IPS-18a (cell line): ENCODE data around the gene PBRM1.

Experiments used
- H3K27ac ChIP-seq: one replicate; pipeline ENCODE4 v1.5.1; 2013; ENCODE audit warnings: low read length
- H3K27me3 ChIP-seq: one replicate; pipeline ENCODE4 v1.6.1; 2013; ENCODE audit warnings: mild to moderate bottlenecking, low read length; ENCODE audit not compliant: control insufficient read depth, insufficient read depth
- H3K36me3 ChIP-seq: one replicate; pipeline ENCODE4 v1.6.1; 2013; ENCODE audit warnings: low read depth, low read length; ENCODE audit not compliant: control insufficient read depth
- H3K4me1 ChIP-seq: one replicate; pipeline ENCODE4 v1.6.1; 2013; ENCODE audit warnings: low read depth, low read length; ENCODE audit not compliant: control insufficient read depth
- H3K4me3 ChIP-seq: one replicate; pipeline ENCODE4 v1.5.1; 2013; ENCODE audit warnings: low read length
- H3K9ac ChIP-seq: one replicate; pipeline ENCODE4 v1.6.1; 2013; ENCODE audit warnings: mild to moderate bottlenecking, low read length, moderate library complexity
- H3K9me3 ChIP-seq: one replicate; pipeline ENCODE4 v1.6.1; 2013; ENCODE audit warnings: low read depth, low read length; ENCODE audit not compliant: control insufficient read depth

PBRM1 gene

DNA sequence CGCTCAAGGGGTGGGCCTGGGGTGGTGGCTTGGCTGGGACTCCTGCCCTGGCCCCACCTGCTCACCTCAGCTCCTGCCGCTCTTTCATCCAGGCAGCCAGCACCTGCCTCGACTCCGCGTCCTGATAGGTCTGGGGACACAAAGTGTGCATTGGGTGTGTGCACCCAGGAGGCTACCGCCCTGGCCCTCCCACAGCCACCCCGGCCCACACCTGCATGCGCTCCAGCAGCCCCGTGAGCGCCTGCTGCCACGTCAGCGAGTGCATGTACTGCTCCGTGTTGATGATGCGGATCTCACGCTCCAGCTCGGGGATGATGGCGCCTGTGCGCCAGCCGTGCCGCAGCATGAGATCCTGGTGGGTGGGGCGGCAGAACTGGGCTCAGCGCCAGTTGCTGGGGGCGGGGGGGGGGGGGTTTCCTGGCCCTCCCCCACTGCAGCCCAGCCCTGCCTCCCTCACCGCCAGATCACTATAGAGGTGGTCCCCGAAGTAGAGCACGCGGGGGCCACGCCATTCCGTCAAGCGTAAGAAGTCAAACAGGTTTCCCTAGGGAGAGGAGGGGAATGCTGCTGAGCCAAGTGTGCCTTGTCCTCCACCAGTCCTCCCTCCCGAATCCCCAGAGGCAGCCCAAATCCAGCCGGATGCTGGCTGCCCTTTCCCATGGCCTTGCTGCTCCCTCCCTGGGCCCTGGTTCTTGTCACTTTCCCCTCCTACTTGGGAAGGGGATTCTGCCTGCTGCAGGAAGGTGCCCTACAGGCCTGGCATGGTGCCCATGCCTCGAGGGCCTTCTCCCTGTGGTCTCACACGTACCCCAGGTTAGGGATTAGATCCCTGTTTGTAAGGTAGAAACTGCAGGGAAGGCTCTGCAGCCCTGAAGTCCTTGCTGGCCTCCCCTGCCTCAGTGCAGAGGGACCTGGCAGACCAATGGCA lies 160.7 kb downstream of the PBRM1 start:
- Histone ChIP-seq H3K4me1 (no peaks in the 10 kb centered on the region), H3K9ac (no peak overlapping the region), H3K36me3 (peaks cover 52% of the 10 kb centered on the region), H3K27ac (no peak overlapping the region), H3K27me3 (no peaks in the 10 kb centered on the region), H3K4me3 (no peak overlapping the region), H3K9me3 (no peaks in the 10 kb centered on the region)

DNA sequence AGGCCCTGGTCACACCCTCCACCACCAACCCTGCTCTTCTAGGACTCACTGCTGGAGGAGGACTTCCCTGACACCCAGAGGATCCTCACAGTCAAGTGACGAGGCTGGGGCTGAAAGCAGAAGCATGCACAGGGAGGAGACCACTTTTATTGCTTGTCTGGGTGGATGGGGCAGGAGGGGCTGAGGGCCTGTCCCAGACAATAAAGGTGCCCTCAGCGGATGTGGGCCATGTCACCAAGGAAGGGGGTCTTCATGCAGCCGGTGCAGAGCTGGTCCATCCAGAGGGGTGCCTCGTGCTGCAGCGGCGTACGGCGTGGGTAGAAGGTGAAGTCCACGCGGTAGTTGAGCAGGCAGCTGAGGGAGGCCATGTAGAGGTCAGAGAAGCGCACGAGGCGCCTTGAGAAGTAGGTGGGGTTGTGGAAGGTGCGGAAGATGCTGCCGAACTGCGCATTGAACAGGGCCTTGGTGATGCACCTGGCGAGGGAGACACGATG lies 161.4 kb downstream of the PBRM1 start:
- H3K9ac ChIP-seq = no peak overlapping the region
- H3K36me3 ChIP-seq = peaks cover 50% of the 10 kb centered on the region
- no peak overlapping the region for H3K4me3 ChIP-seq
- no peaks in the 10 kb centered on the region for H3K27me3 ChIP-seq
- H3K4me1 ChIP-seq = no peaks in the 10 kb centered on the region
- H3K9me3 ChIP-seq = no peaks in the 10 kb centered on the region
- no peak overlapping the region for H3K27ac ChIP-seq

DNA sequence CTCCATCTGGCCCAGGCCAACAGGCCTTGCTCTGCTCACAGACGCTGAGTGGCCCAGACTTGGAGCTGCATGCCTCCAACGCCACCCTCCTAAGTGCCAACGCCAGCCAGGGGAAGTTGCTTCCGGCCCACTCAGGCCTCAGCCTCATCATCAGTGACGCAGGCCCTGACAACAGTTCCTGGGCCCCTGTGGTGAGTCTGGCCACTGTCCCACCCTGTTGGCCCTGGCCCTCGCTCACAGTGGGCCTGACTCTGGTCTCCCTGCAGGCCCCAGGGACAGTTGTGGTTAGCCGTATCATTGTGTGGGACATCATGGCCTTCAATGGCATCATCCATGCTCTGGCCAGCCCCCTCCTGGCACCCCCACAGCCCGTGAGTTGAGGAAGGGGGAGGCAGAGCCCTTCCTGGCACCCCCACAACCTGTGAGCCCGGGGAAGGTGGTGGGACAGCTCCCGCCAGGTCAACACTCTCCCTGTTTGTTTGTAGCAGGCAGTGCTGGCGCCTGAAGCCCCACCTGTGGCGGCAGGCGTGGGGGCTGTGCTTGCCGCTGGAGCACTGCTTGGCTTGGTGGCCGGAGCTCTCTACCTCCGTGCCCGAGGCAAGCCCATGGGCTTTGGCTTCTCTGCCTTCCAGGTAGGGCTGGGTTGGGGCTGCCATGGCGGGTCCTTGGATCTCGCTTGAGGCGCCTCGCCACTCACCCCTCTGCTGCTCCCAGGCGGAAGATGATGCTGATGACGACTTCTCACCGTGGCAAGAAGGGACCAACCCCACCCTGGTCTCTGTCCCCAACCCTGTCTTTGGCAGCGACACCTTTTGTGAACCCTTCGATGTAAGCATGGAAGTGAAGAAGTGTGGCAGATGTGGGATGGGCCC lies 162.1 kb downstream of the PBRM1 start:
- Histone ChIP-seq H3K4me3 (no peak overlapping the region), H3K9me3 (no peaks in the 10 kb centered on the region), H3K4me1 (no peaks in the 10 kb centered on the region), H3K27ac (no peak overlapping the region), H3K27me3 (no peaks in the 10 kb centered on the region), H3K36me3 (peaks cover 44% of the 10 kb centered on the region), H3K9ac (no peak overlapping the region)

DNA sequence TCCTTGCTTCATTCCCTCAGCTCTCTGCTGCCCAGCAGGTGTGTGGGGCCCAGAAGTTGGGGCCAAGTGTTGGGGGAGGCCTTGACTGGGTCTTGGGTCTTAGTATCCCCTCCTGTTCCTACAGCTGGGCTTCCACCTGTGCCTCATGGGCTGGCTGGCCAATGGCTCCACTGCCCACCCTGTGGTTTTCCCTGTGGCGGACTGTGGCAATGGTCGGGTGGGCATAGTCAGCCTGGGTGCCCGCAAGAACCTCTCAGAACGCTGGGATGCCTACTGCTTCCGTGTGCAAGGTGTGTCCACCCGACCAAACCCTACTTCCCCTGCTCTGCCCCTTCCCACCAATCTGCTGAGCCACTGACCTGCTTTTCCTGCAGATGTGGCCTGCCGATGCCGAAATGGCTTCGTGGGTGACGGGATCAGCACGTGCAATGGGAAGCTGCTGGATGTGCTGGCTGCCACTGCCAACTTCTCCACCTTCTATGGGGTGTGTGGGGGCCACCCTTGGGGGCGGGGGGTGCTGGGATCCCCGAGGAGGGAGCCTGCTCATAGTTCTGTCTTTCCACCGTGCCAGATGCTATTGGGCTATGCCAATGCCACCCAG lies 163.0 kb downstream of the PBRM1 start:
- H3K9ac ChIP-seq = no peak overlapping the region
- no peaks in the 10 kb centered on the region for H3K4me1 ChIP-seq
- H3K27me3 ChIP-seq = peaks cover 5% of the 10 kb centered on the region
- H3K36me3 ChIP-seq = peaks cover 36% of the 10 kb centered on the region
- no peak overlapping the region for H3K27ac ChIP-seq
- no peaks in the 10 kb centered on the region for H3K9me3 ChIP-seq
- H3K4me3 ChIP-seq = no peak overlapping the region

DNA sequence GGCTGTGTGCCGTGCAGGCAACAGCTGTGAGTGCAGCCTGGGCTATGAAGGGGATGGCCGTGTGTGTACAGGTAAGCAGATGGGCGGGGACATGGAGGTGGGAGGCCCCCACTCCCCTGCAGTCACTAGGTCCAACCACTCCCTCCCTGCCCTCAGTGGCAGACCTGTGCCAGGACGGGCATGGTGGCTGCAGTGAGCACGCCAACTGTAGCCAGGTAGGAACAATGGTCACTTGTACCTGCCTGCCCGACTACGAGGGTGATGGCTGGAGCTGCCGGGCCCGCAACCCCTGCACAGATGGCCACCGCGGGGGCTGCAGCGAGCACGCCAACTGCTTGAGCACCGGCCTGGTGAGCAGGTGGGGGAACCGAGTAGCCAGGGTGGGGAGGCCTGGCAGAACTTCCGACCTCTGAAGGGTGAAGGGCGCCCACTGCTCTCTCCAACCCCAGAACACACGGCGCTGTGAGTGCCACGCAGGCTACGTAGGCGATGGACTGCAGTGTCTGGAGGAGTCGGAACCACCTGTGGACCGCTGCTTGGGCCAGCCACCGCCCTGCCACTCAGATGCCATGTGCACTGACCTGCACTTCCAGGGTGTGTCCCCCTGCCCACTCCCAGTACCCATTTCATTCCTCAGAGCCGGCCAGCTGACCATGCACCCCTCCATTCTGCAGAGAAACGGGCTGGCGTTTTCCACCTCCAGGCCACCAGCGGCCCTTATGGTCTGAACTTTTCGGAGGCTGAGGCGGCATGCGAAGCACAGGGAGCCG lies 163.6 kb downstream of the PBRM1 start:
- Histone ChIP-seq H3K9ac (no peak overlapping the region), H3K9me3 (no peaks in the 10 kb centered on the region), H3K27me3 (peaks cover 6% of the 10 kb centered on the region), H3K36me3 (peaks cover 30% of the 10 kb centered on the region), H3K4me1 (no peaks in the 10 kb centered on the region), H3K4me3 (no peak overlapping the region), H3K27ac (no peak overlapping the region)

DNA sequence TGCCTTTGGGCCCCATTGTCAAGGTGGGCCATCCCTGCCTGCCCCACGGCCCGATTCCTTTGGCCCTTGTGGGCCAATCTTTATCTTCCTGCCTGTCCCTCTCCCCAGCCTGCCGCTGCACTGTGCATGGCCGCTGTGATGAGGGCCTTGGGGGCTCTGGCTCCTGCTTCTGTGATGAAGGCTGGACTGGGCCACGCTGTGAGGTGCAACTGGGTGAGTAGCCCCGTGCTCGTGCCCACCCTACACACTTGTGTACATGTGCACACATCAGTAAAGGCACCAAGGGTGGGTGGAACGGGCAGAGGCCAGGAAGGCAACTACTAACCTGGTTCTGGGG lies 164.3 kb downstream of the PBRM1 start:
- H3K9me3 ChIP-seq = no peaks in the 10 kb centered on the region
- H3K36me3 ChIP-seq = peaks cover 25% of the 10 kb centered on the region
- H3K27me3 ChIP-seq = peaks cover 6% of the 10 kb centered on the region
- H3K9ac ChIP-seq = no peak overlapping the region
- no peak overlapping the region for H3K4me3 ChIP-seq
- no peak overlapping the region for H3K27ac ChIP-seq
- H3K4me1 ChIP-seq = no peaks in the 10 kb centered on the region

DNA sequence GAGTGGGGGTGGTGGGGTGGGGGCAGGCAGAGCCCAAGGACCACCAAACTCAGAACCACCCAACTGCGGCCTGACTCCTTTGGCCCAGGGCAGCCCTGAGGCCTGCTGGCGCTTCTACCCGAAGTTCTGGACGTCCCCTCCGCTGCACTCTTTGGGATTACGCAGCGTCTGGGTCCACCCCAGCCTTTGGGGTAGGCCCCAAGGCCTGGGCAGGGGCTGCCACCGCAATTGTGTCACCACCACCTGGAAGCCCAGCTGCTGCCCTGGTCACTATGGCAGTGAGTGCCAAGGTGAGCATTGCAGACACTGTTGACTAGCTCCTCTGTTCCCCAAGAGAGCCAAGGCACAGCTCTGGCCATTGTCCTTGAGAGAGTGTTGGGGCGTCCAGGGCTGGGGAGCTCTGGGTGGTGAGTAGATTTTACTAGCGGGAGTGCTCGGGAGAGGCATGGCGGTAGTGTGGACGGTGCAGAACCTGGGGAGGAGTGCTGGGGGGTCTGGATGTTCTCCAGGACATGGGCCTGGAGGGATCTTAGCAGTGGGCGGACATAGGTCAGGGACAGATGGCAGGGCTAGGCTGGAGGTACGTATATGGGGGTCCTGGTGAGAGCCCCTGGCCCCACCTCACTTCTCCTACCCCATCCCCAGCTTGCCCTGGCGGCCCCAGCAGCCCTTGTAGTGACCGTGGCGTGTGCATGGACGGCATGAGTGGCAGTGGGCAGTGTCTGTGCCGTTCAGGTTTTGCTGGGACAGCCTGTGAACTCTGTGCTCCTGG lies 164.8 kb downstream of the PBRM1 start:
- Histone ChIP-seq H3K4me3 (no peak overlapping the region), H3K9ac (no peak overlapping the region), H3K4me1 (no peaks in the 10 kb centered on the region), H3K9me3 (no peaks in the 10 kb centered on the region), H3K36me3 (peaks cover 20% of the 10 kb centered on the region), H3K27me3 (peaks cover 6% of the 10 kb centered on the region), H3K27ac (no peak overlapping the region)

DNA sequence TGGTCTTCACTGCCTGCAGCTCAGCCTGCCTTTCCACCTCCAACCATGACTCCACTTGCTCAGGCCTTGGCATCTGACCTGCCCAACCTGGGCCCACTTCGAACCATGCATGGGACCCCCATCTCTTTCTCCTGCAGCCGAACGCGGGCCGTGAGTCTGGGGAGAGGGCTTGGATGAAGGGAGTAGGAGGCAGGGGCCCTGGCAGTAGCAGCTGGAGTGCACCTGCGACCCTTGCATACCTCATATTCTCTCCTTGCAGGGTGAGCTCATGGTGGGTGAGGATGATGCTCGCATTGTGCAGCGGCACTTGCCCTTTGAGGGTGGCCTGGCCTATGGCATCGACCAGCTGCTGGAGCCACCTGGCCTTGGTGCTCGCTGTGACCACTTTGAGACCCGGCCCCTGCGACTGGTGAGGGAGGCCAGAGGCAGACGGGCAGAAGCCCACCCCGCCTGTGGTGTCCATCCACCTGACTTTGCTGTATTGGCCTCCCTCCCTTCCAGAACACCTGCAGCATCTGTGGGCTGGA lies 165.5 kb downstream of the PBRM1 start:
- no peak overlapping the region for H3K4me3 ChIP-seq
- no peaks in the 10 kb centered on the region for H3K9me3 ChIP-seq
- H3K9ac ChIP-seq = no peak overlapping the region
- H3K36me3 ChIP-seq = peaks cover 13% of the 10 kb centered on the region
- H3K27ac ChIP-seq = no peak overlapping the region
- no peaks in the 10 kb centered on the region for H3K4me1 ChIP-seq
- peaks cover 6% of the 10 kb centered on the region for H3K27me3 ChIP-seq

DNA sequence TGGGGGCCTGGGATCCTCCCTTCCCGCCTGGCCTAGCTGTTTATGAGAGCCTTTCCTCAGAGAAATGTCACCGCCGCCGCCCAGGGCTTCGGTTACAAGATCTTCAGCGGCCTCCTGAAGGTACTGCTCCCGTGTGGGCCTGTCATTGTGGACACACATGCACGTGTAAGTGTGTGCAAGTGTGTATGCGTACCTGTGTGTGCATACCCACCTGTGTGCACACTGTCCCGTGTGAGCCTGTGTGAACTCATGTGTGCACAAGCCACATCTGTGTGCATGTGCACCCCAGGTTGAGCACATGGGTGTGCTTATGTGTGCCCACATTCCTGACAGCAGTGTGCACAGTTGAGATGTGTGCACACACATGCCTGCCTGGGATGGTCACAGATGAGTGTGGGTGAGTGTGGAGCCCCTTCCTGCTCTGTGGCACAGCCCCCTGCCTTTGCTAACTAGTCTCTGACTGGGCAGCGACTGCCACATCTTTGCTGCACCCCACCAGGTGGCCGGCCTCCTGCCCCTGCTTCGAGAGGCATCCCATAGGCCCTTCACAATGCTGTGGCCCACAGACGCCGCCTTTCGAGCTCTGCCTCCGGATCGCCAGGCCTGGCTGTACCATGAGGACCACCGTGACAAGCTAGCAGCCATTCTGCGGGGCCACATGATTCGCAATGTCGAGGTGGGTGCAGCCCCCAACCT lies 166.1 kb downstream of the PBRM1 start:
- Histone ChIP-seq H3K4me3 (no peak overlapping the region), H3K9ac (no peak overlapping the region), H3K27me3 (peaks cover 6% of the 10 kb centered on the region), H3K27ac (no peak overlapping the region), H3K4me1 (no peaks in the 10 kb centered on the region), H3K36me3 (peaks cover 10% of the 10 kb centered on the region), H3K9me3 (no peaks in the 10 kb centered on the region)
